ENCODE results near the gene MAPKAPK5. TPM values are rescaled to one million over a fixed set of nuclear protein-coding genes. Genes with fewer than 3 reads are reported as not detected.

MAPKAPK5 gene
- total and polyA plus RNA-seq, 5 donors from 2014 or later, result 27.5 to 61.1 (median 33.1) TPM

DNA sequence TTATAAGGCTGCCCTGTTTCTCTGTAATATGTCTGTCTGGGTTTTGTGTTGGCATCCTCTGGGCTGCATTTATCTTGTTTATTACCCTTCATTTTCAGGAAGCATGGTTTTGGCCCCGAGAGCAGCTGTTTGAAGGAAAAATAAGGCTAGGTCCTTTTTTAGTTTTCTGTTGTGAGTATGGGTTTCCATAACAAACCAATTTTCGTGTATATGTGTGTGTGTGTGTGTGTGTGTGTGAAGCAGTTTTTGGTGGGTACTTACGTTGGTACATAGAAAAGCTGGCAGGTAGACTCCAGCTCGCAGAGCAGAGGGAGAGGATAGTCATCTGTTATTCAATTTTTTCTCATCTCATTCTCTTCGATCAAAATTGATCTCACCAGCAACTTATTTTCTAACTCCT, 52.5 kb downstream of the MAPKAPK5 start:
- H3K4me3 Mint-ChIP-seq, result no peak overlapping the region
- DNase-seq (no peak), ATAC-seq (ENCODE audit: low read depth in 2 of 2) (no peak)
- H3K9me3 ChIP-seq (ENCODE audit: control insufficient read depth in 2 of 2, low read length in 2 of 2), result no peaks in the 10 kb centered on the region
- peak overlapping the region in 2 of 3 donors; percentile 15 to 29 for H3K27ac Mint-ChIP-seq
- peaks cover 31% of the 10 kb centered on the region for H3K36me3 Mint-ChIP-seq
- no peak overlapping the region for H3K27ac ChIP-seq (ENCODE audit: insufficient read depth, low read length, poor library complexity, severe bottlenecking)
- no peaks in the 10 kb centered on the region for H3K4me1 ChIP-seq (ENCODE audit: control insufficient read depth, insufficient read depth, low read length, poor library complexity, severe bottlenecking)
- H3K27me3 Mint-ChIP-seq, result no peaks in the 10 kb centered on the region
- peaks cover 44% of the 10 kb centered on the region for H3K36me3 ChIP-seq (ENCODE audit: control insufficient read depth, insufficient read depth, low read length)
- no peaks in the 10 kb centered on the region for H3K27me3 ChIP-seq (ENCODE audit: control insufficient read depth, insufficient read depth, low read length)
- peaks cover 0 to 7% (median under 1%) of the 10 kb centered on the region in 4 donors for H3K4me1 Mint-ChIP-seq
- no peak overlapping the region for H3K4me3 ChIP-seq (ENCODE audit: low read depth, low read length)
- no peaks in the 10 kb centered on the region for H3K9me3 Mint-ChIP-seq

DNA sequence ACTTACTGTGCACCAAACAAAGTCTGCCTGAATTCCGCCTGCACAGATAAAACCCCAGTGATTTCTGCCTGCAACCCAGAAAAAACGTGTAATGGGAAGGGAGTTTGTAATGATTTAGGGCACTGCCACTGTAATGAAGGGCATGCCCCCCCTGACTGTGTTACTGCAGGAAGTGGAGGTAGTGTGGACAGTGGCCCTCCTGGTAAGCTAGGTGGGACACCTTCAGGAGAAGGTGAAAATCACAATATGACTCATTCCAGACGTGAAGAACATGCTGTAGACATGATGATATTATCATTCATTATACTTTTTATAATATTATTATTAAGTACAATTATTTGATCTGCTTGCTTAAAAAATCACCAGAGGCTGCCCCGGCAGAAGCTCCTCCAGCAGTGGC, 59.2 kb downstream of the MAPKAPK5 start:
- no peak overlapping the region for H3K27ac Mint-ChIP-seq
- Histone ChIP-seq H3K27ac (ENCODE audit: insufficient read depth, low read length, poor library complexity, severe bottlenecking) (no peak overlapping the region), H3K27me3 (ENCODE audit: control insufficient read depth, insufficient read depth, low read length) (no peaks in the 10 kb centered on the region), H3K9me3 (ENCODE audit: control insufficient read depth in 2 of 2, low read length in 2 of 2) (peaks cover 0 to under 1% of the 10 kb centered on the region in 2 experiments), H3K4me1 (ENCODE audit: control insufficient read depth, insufficient read depth, low read length, poor library complexity, severe bottlenecking) (no peaks in the 10 kb centered on the region), H3K36me3 (ENCODE audit: control insufficient read depth, insufficient read depth, low read length) (peaks cover 11% of the 10 kb centered on the region), H3K4me3 (ENCODE audit: low read depth, low read length) (no peak overlapping the region)
- H3K9me3 Mint-ChIP-seq, result peaks cover 0 to 7% (median 3%) of the 10 kb centered on the region in 7 donors
- H3K36me3 Mint-ChIP-seq, result peaks cover 15% of the 10 kb centered on the region
- H3K27me3 Mint-ChIP-seq, result no peaks in the 10 kb centered on the region
- no peak for ATAC-seq (ENCODE audit: low read depth in 2 of 2)
- H3K4me3 Mint-ChIP-seq, result no peak overlapping the region
- DNase-seq, result no peak
- peaks cover 0 to 7% (median 1%) of the 10 kb centered on the region in 4 donors for H3K4me1 Mint-ChIP-seq

DNA sequence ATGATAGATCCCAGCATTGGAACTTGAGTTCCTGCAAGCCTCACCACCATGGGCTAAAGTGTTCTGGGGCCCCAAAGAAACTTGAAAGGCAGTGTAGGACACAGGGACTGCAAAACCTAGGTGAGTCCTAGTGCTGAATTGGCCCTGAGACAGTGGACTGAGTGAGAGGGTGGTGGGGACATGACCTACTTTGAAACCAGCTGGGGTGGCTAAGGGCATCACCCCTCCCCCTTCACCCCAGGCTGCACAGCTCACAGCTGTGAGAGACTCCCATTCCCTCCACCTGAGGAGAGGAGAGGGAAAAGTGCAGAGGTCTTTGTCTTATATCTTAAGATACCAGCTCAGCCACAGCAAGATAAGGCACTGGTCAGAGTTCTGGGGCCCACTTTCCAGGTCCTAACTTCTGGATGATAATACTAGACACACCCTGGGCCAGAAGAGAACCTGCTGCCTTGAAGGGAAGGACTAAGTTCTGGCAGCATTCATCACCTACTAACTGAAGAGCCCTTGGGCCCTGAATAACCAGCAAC, 62.5 kb downstream of the MAPKAPK5 start:
- H3K27me3 Mint-ChIP-seq, result no peaks in the 10 kb centered on the region
- Histone ChIP-seq H3K4me1 (ENCODE audit: control insufficient read depth, insufficient read depth, low read length, poor library complexity, severe bottlenecking) (no peaks in the 10 kb centered on the region), H3K27ac (ENCODE audit: insufficient read depth, low read length, poor library complexity, severe bottlenecking) (no peak overlapping the region), H3K4me3 (ENCODE audit: low read depth, low read length) (no peak overlapping the region), H3K36me3 (ENCODE audit: control insufficient read depth, insufficient read depth, low read length) (peaks cover 5% of the 10 kb centered on the region), H3K27me3 (ENCODE audit: control insufficient read depth, insufficient read depth, low read length) (no peaks in the 10 kb centered on the region), H3K9me3 (ENCODE audit: control insufficient read depth in 2 of 2, low read length in 2 of 2) (peaks cover 0 to 10% of the 10 kb centered on the region in 2 experiments)
- no peak overlapping the region for H3K27ac Mint-ChIP-seq
- DNase-seq, result no peak
- peaks cover 0 to 7% (median 3%) of the 10 kb centered on the region in 4 donors for H3K4me1 Mint-ChIP-seq
- no peak overlapping the region for H3K4me3 Mint-ChIP-seq
- H3K9me3 Mint-ChIP-seq, result peaks cover 0 to 13% (median 10%) of the 10 kb centered on the region in 7 donors
- ATAC-seq (ENCODE audit: low read depth in 2 of 2), result no peak
- peaks cover 24% of the 10 kb centered on the region for H3K36me3 Mint-ChIP-seq

DNA sequence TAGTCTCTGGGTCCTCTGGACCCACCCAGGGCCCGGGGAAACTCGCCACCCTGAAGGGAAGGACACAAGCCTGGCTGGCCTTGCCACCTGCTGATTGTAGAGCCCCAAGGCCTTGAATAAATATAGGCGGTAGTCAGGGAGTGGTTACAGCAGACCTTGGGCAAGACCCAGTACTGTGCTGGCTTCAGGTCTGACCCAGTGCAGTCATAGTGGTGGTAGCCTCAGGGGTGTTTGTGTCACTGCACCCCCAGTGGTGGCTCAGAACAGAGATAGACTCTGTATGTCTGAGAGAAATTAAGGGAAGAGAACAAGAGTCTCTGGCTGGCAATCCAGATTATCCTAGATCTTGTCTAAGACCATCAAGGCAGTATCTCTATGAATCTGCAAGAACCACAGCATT, 63.5 kb downstream of the MAPKAPK5 start:
- no peak overlapping the region for H3K27ac ChIP-seq (ENCODE audit: insufficient read depth, low read length, poor library complexity, severe bottlenecking)
- Mint-ChIP-seq H3K4me1 (peaks cover 0 to 7% (median 3%) of the 10 kb centered on the region in 4 donors), H3K27me3 (no peaks in the 10 kb centered on the region), H3K27ac (no peak overlapping the region), H3K4me3 (no peak overlapping the region), H3K9me3 (peaks cover 0 to 17% (median 10%) of the 10 kb centered on the region in 7 donors), H3K36me3 (peaks cover 24% of the 10 kb centered on the region)
- DNase-seq (no peak), ATAC-seq (ENCODE audit: low read depth in 2 of 2) (no peak)
- peaks cover 0 to 10% of the 10 kb centered on the region in 2 experiments for H3K9me3 ChIP-seq (ENCODE audit: control insufficient read depth in 2 of 2, low read length in 2 of 2)
- no peaks in the 10 kb centered on the region for H3K27me3 ChIP-seq (ENCODE audit: control insufficient read depth, insufficient read depth, low read length)
- no peaks in the 10 kb centered on the region for H3K4me1 ChIP-seq (ENCODE audit: control insufficient read depth, insufficient read depth, low read length, poor library complexity, severe bottlenecking)
- H3K36me3 ChIP-seq (ENCODE audit: control insufficient read depth, insufficient read depth, low read length), result peaks cover 5% of the 10 kb centered on the region
- no peak overlapping the region for H3K4me3 ChIP-seq (ENCODE audit: low read depth, low read length)

DNA sequence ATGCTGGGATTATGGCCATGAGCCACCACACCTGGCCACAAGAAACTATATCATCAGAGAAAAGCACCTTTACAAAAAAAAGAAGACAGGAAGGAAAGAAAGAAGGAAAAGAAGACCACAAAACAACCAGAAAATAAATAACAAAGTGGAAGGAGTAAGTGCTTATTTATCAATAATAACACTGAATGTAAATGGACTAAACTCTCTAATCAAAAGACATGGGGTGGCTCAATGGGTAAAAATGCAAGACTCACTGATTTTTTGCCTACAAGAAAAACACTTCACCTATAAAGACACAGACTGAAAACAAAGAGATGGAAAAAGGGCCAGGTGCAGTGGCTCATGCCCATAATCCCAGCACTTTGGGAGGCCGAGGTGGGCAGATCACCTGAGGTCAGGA, 65.7 kb downstream of the MAPKAPK5 start:
- H3K27ac Mint-ChIP-seq, result peak overlapping the region in 1 of 3 donors; percentile 85
- DNase-seq, result no peak
- peaks cover 13% of the 10 kb centered on the region for H3K36me3 ChIP-seq (ENCODE audit: control insufficient read depth, insufficient read depth, low read length)
- peaks cover 0 to 17% (median 10%) of the 10 kb centered on the region in 7 donors for H3K9me3 Mint-ChIP-seq
- no peaks in the 10 kb centered on the region for H3K4me1 ChIP-seq (ENCODE audit: control insufficient read depth, insufficient read depth, low read length, poor library complexity, severe bottlenecking)
- peaks cover 33% of the 10 kb centered on the region for H3K36me3 Mint-ChIP-seq
- H3K27me3 ChIP-seq (ENCODE audit: control insufficient read depth, insufficient read depth, low read length), result no peaks in the 10 kb centered on the region
- H3K9me3 ChIP-seq (ENCODE audit: control insufficient read depth in 2 of 2, low read length in 2 of 2), result peaks cover 0 to 10% of the 10 kb centered on the region in 2 experiments
- no peak for ATAC-seq (ENCODE audit: low read depth in 2 of 2)
- H3K27me3 Mint-ChIP-seq, result no peaks in the 10 kb centered on the region
- no peak overlapping the region for H3K4me3 ChIP-seq (ENCODE audit: low read depth, low read length)
- H3K27ac ChIP-seq (ENCODE audit: insufficient read depth, low read length, poor library complexity, severe bottlenecking), result no peak overlapping the region
- peaks cover 0 to 6% (median 2%) of the 10 kb centered on the region in 4 donors for H3K4me1 Mint-ChIP-seq
- H3K4me3 Mint-ChIP-seq, result no peak overlapping the region

DNA sequence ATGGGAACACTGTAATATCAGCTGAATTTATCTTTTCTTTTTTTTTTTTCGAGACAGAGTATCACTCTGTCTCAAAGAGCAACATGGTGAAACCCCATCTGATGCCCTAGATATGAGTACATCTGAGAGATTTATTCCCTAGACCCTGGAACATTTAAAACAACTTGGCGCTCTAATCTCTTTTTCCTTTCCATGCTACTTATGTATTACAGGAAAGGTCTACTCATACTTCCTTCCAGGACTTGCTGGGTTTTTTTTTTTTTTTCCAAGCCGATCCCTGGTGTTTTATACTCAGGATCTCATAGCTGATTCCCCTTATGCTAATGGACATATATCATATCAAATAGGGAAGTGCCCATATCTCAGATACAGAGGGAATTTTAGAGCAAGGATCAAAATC, 83.1 kb downstream of the MAPKAPK5 start:
- Mint-ChIP-seq H3K27me3 (no peaks in the 10 kb centered on the region), H3K4me3 (no peak overlapping the region), H3K4me1 (peaks cover 0 to 2% (median 0%) of the 10 kb centered on the region in 4 donors), H3K27ac (peak overlapping the region in 1 of 3 donors; percentile 74), H3K9me3 (no peaks in the 10 kb centered on the region), H3K36me3 (peaks cover 16% of the 10 kb centered on the region)
- Histone ChIP-seq H3K27ac (ENCODE audit: insufficient read depth, low read length, poor library complexity, severe bottlenecking) (no peak overlapping the region), H3K27me3 (ENCODE audit: control insufficient read depth, insufficient read depth, low read length) (no peaks in the 10 kb centered on the region), H3K4me1 (ENCODE audit: control insufficient read depth, insufficient read depth, low read length, poor library complexity, severe bottlenecking) (no peaks in the 10 kb centered on the region), H3K4me3 (ENCODE audit: low read depth, low read length) (no peak overlapping the region), H3K9me3 (ENCODE audit: control insufficient read depth in 2 of 2, low read length in 2 of 2) (no peaks in the 10 kb centered on the region), H3K36me3 (ENCODE audit: control insufficient read depth, insufficient read depth, low read length) (no peaks in the 10 kb centered on the region)
- ATAC-seq (ENCODE audit: low read depth in 2 of 2) (no peak), DNase-seq (no peak)

DNA sequence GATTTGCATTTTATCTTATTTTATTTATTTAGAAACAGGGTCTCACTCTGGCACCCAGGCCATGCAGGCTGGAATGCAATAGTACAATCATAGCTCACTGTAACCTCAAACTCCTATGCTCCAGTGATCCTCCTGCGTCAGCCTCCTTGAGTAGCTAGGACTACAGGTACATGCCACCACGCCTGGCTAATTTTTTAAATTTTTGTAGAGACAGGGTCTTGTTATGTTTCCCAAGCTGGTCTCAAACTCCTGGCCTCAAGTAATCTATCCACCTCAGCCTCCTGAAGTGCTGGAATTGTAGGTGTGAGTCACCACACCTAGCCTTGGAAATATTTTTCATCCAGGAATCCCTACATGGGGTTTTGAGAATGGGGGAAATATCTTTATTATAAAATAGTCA, 84.6 kb downstream of the MAPKAPK5 start:
- Mint-ChIP-seq H3K4me1 (peaks cover 0 to 2% (median 0%) of the 10 kb centered on the region in 4 donors), H3K9me3 (no peaks in the 10 kb centered on the region), H3K4me3 (no peak overlapping the region), H3K36me3 (peaks cover 24% of the 10 kb centered on the region), H3K27me3 (no peaks in the 10 kb centered on the region), H3K27ac (no peak overlapping the region)
- no peaks in the 10 kb centered on the region for H3K4me1 ChIP-seq (ENCODE audit: control insufficient read depth, insufficient read depth, low read length, poor library complexity, severe bottlenecking)
- no peaks in the 10 kb centered on the region for H3K27me3 ChIP-seq (ENCODE audit: control insufficient read depth, insufficient read depth, low read length)
- ATAC-seq (ENCODE audit: low read depth in 2 of 2) (no peak), DNase-seq (no peak)
- H3K27ac ChIP-seq (ENCODE audit: insufficient read depth, low read length, poor library complexity, severe bottlenecking), result no peak overlapping the region
- peaks cover 5% of the 10 kb centered on the region for H3K36me3 ChIP-seq (ENCODE audit: control insufficient read depth, insufficient read depth, low read length)
- no peaks in the 10 kb centered on the region for H3K9me3 ChIP-seq (ENCODE audit: control insufficient read depth in 2 of 2, low read length in 2 of 2)
- H3K4me3 ChIP-seq (ENCODE audit: low read depth, low read length), result no peak overlapping the region

DNA sequence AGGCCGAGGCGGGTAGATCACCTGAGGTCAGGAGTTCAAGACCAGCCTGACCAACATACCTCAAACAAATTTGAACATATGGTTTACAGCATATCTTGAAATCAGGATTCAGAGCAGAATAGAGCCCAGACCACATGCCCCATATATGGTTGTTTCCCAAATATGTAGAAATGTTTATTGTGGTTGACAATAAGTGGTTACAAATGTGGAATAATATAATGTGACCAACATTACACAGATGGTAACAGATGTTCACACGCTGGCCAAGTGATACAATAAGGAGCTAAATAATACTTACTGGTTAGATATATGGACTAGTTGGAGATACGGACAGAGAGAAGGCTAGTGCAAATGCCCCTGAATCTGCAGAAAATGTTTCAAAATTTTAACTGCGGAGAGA, 85.3 kb downstream of the MAPKAPK5 start:
- Histone ChIP-seq H3K4me1 (ENCODE audit: control insufficient read depth, insufficient read depth, low read length, poor library complexity, severe bottlenecking) (no peaks in the 10 kb centered on the region), H3K9me3 (ENCODE audit: control insufficient read depth in 2 of 2, low read length in 2 of 2) (no peaks in the 10 kb centered on the region), H3K27ac (ENCODE audit: insufficient read depth, low read length, poor library complexity, severe bottlenecking) (no peak overlapping the region), H3K4me3 (ENCODE audit: low read depth, low read length) (no peak overlapping the region), H3K36me3 (ENCODE audit: control insufficient read depth, insufficient read depth, low read length) (peaks cover 12% of the 10 kb centered on the region), H3K27me3 (ENCODE audit: control insufficient read depth, insufficient read depth, low read length) (no peaks in the 10 kb centered on the region)
- Mint-ChIP-seq H3K4me1 (peaks cover 0 to 2% (median 0%) of the 10 kb centered on the region in 4 donors), H3K27me3 (no peaks in the 10 kb centered on the region), H3K36me3 (peaks cover 31% of the 10 kb centered on the region), H3K27ac (no peak overlapping the region), H3K4me3 (no peak overlapping the region), H3K9me3 (no peaks in the 10 kb centered on the region)
- no peak for ATAC-seq (ENCODE audit: low read depth in 2 of 2)
- DNase-seq, result no peak

Measured in CD4-positive, CD25-positive, alpha-beta regulatory T cell (primary cell).